HG03558 (cell line): ENCODE data around the gene LCN10.
"Not testable (repeated sequence)": the region's sequence is repeated elsewhere in the genome, so short reads cannot be mapped to it uniquely, and the experiment has no call there.

Source experiments
- ATAC-seq: cut with Tn5 transposase; IDR thresholded peaks from one replicate; pipeline ENCODE4 v1.9.1; 2021; ENCODE audit warnings: moderate number of reproducible peaks; ENCODE audit not compliant: unreplicated experiment; ENCODE audit errors: extremely low read depth

The LCN10 gene

DNA sequence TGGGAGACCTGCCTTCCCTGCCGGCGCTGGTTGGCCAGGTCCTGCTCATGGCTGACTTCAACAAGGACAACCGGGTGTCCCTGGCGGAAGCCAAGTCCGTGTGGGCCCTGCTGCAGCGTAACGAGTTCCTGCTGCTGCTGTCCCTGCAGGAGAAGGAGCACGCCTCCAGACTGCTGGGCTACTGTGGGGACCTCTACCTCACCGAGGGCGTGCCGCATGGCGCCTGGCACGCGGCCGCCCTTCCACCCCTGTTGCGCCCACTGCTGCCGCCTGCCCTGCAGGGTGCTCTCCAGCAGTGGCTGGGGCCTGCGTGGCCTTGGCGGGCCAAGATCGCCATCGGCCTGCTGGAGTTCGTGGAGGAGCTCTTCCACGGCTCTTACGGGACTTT is 19.8 kb downstream of the LCN10 start:
- ATAC-seq, result no peak

GRCh38 chr9:136722093-136722968 is 20.4 kb downstream of the LCN10 start:
- no peak for ATAC-seq

- ATAC-seq, result no peak
Measured at GRCh38 chr9:136721339-136722092, 21.2 kb downstream of the LCN10 start.

- no peak for ATAC-seq
Measured at GRCh38 chr9:136720898-136721338, 21.8 kb downstream of the LCN10 start.

GRCh38 chr9:136720251-136720897 is 22.4 kb downstream of the LCN10 start:
- ATAC-seq, result no peak

GRCh38 chr9:136719195-136719880 is 23.4 kb downstream of the LCN10 start:
- no peak for ATAC-seq

DNA sequence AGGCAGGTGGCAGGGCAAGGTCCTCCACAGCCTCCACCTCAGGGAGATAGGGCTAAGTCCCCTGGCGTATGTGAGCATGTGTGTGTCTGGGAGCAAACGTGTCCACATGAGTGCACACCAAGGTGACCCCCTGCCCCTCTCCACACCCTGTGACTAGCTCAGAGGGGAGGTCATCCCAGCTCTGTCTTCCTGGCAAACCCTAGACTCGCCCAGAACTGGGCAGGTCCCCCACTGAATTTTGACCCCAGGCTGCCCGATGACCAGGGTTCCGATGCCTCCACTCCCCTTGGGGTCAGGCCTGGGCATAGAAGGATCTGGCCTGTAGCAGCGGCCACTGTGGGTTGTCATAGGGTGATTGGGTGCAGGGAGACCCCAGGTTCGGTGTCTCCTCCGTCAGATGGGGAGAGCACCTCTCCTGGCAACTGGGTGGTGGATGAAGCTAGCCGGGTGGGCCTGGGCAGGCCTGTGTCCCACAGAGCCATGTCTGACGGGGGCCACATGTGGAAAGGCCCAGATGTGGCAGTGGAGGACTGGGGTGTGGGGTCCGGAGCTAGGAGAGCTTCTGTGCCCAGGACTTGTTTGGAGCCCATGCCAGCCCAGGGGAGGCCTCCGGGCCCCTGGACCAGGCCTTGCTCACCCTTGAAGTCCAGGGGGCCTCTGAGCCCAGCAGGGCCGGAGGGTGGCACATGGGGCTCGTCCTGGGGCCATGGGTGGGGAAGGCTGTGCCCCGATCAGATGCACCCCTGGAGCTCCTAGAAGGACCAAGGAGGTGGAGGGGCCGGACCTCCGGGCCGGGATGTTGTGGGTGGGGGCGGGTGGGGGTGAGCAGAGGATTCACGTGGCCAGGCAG is 24.2 kb downstream of the LCN10 start:
- no peak for ATAC-seq

DNA sequence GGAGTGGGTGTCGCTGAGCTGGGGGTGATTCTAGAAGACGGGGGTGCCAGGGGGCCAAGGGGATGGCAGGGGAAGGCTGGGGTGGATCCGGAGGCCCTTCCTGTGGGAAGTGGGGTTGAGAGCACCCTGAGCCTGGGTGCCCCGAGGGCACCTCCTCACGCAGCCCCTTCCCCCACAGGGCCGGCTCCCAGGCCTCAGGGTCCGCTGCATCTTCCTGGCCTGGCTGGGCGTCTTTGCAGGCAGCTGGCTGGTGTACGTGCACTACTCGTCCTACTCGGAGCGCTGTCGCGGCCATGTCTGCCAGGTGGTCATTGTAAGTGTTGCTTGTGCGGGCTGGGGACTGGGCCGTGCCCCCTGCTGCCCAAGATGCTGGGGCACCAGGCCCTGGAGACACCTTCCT is 25.3 kb downstream of the LCN10 start:
- no peak for ATAC-seq

- no peak for ATAC-seq
Measured at GRCh38 chr9:136714893-136715274, 27.9 kb downstream of the LCN10 start.

GRCh38 chr9:136714096-136714892 is 28.4 kb downstream of the LCN10 start:
- no peak for ATAC-seq

GRCh38 chr9:136713550-136713949 is 29.2 kb downstream of the LCN10 start:
- no peak for ATAC-seq

GRCh38 chr9:136712690-136713544 is 29.8 kb downstream of the LCN10 start:
- ATAC-seq, result no peak

DNA sequence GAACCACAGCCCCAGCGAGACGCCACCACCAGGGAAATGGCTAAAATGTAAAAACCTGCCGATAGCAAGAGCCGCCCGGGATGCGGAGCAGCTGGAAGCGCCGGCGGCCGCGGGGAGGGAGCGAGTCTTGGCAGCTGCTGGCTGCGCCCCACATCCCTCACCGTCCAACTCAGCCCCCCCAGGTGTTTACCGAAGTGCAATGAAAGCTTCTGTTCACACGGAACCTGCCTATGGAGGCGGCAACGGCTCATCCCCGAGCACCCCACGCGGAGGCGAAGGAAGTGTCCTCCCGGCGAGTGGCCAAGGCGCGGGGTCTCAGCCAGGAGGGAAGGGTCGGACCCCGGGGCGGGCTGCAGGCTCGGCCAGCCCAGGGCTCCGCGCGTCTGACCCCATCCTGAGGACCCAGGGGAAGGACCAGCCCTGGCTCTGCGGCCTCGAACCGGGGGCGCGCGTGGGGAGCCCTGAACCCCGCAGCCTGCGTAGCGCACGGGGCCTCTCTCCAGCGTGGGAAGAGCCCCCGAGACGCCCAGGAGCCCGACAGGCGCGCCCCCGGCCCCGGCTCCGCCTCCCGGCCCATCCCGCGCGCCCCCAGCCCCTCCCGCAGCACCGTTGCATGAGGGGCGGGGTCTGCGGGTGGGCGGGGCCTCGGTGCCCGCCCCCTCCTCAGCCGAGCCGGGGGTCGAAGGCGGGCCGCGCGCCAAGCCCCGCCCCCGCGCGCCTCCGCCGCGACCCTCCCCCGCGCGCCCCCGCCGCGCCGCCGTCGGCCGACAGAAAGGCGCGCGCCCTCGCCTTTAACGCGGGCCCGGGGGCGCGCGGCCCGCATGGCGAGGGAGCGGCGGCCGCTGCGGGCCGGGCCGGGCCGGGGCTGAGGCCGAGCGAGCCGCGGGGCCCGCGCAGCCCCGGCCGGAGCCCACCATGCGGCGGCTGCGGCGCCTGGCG is 30.7 kb downstream of the LCN10 start, which contains the start of gene DIPK1B:
DIPK1B (plus strand) TSS at position 822 of the 939 bp plus-strand sequence; CDS start at position 916, 94 bp downstream.
- no peak for ATAC-seq

GRCh38 chr9:136711219-136711648 is 31.5 kb downstream of the LCN10 start:
- not testable (repeated sequence) for ATAC-seq

DNA sequence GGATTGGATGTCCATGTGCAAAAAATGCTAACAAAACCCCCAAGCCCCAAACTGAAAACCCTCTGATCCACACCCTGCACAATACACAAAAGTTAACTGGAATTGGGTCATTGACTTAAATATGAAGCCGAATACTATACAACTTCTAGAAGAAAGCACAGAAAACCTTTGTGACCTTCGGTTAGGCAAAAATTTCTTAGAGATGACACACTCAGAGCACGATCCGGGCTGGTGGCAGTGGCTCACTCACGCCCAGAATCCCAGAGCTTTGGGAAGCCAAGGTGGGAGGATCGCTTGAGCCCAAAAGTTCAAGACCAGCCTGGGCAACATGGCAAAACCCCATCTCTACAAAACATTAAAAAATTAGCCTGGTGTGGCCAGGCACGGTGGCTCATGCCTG is 32.2 kb downstream of the LCN10 start:
- ATAC-seq, result no peak

GRCh38 chr9:136709454-136710109 is 33.2 kb downstream of the LCN10 start:
- no peak for ATAC-seq
